ENCODE results near the gene GTPBP1. TPM values are rescaled to one million over a fixed set of nuclear protein-coding genes. Genes with fewer than 3 reads are reported as not detected.

Gene GTPBP1
- total and polyA plus RNA-seq, 2 of the 13 experiments (the other 11 are each of a cell fraction or from before 2014, with no cell fraction given), result 22.3 to 27.0 TPM

DNA sequence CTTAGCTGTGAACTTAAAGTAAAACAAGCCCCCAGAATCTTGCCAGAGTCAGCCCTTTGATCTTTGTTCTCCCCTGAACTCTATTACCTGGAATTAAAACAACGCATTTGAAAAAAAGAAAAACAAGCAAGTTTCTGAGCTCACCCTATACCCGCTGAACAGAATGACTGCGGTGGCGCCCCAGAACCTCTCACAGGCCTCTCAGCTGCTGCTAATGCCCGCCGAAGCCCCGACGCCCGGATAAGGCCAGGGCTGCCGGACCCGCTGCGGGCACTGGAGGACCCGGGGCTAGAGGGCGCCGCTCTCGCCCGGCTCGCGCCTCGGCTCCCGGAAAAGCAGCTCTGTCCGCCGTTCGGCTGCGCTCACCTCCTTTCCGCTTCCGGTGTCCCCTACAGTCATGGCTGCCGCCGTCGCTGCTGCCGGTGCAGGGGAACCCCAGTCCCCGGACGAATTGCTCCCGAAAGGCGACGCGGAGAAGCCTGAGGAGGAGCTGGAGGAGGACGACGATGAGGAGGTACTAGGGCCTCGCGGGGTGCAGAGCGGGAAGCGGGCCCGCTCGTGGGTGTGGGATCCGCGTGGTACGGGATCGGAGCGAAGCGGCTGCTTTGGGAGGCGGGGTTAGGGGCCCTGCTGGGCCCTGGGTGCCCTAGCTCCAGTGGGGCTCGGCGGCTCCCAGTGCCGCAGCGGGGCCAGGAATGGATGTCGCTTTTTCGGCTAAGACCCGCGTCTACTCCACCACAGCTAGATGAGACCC is 24.0 kb upstream of the GTPBP1 start, which contains the start of gene TOMM22 (continued):
- TF ChIP-seq, protein P1, sequence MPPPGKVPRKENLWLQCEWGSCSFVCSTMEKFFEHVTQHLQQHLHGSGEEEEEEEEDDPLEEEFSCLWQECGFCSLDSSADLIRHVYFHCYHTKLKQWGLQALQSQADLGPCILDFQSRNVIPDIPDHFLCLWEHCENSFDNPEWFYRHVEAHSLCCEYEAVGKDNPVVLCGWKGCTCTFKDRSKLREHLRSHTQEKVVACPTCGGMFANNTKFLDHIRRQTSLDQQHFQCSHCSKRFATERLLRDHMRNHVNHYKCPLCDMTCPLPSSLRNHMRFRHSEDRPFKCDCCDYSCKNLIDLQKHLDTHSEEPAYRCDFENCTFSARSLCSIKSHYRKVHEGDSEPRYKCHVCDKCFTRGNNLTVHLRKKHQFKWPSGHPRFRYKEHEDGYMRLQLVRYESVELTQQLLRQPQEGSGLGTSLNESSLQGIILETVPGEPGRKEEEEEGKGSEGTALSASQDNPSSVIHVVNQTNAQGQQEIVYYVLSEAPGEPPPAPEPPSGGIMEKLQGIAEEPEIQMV (CRISPR knock-in tag; IDR thresholded peaks at IDR 0.05; ENCODE audit: low read depth), result peak; percentile 65; the same call in 1 of the 2 replicates
- TF ChIP-seq ZNF230 (CRISPR knock-in tag; IDR thresholded peaks at IDR 0.05), result no peak; the same call in 1 of the 2 replicates
- peak; percentile 87; the same call in 1 of the 2 replicates for TF ChIP-seq SRY (CRISPR knock-in tag; IDR thresholded peaks at IDR 0.05)
- TF ChIP-seq CENPT (CRISPR knock-in tag; IDR thresholded peaks at IDR 0.05; ENCODE audit: low read depth), result no peak
- no peak for TF ChIP-seq JARID2 (CRISPR knock-in tag; IDR thresholded peaks at IDR 0.05; ENCODE audit: insufficient replicate concordance)
- no peak for TF ChIP-seq ZNF83 (CRISPR knock-in tag; IDR thresholded peaks at IDR 0.05; ENCODE audit: borderline replicate concordance)
- no peak for TF ChIP-seq DPF2 (CRISPR knock-in tag; IDR thresholded peaks at IDR 0.05; ENCODE audit: borderline replicate concordance, low read depth)
- no peak for TF ChIP-seq RAD51 (IDR thresholded peaks at IDR 0.05; ENCODE audit: borderline replicate concordance)
- no peak for TF ChIP-seq HOXA9 (CRISPR knock-in tag; IDR thresholded peaks at IDR 0.05; ENCODE audit: borderline replicate concordance)
- peak; percentile 53 for TF ChIP-seq STAG1 (CRISPR knock-in tag; IDR thresholded peaks at IDR 0.05)
- TF ChIP-seq ZNF709 (CRISPR knock-in tag; IDR thresholded peaks at IDR 0.05), result peak; percentile 59; the same call in 1 of the 2 replicates
- TF ChIP-seq, protein P2, sequence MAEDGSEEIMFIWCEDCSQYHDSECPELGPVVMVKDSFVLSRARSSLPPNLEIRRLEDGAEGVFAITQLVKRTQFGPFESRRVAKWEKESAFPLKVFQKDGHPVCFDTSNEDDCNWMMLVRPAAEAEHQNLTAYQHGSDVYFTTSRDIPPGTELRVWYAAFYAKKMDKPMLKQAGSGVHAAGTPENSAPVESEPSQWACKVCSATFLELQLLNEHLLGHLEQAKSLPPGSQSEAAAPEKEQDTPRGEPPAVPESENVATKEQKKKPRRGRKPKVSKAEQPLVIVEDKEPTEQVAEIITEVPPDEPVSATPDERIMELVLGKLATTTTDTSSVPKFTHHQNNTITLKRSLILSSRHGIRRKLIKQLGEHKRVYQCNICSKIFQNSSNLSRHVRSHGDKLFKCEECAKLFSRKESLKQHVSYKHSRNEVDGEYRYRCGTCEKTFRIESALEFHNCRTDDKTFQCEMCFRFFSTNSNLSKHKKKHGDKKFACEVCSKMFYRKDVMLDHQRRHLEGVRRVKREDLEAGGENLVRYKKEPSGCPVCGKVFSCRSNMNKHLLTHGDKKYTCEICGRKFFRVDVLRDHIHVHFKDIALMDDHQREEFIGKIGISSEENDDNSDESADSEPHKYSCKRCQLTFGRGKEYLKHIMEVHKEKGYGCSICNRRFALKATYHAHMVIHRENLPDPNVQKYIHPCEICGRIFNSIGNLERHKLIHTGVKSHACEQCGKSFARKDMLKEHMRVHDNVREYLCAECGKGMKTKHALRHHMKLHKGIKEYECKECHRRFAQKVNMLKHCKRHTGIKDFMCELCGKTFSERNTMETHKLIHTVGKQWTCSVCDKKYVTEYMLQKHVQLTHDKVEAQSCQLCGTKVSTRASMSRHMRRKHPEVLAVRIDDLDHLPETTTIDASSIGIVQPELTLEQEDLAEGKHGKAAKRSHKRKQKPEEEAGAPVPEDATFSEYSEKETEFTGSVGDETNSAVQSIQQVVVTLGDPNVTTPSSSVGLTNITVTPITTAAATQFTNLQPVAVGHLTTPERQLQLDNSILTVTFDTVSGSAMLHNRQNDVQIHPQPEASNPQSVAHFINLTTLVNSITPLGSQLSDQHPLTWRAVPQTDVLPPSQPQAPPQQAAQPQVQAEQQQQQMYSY (CRISPR knock-in tag; IDR thresholded peaks at IDR 0.05), result peak; percentile 70; the same call in 1 of the 2 replicates
- TF ChIP-seq ZNF572 (CRISPR knock-in tag; IDR thresholded peaks at IDR 0.05), result no peak
- no peak for TF ChIP-seq EZH2 (conservative IDR thresholded peaks at IDR 0.05; ENCODE audit: low read depth, low read length)
- peak; percentile 98 for TF ChIP-seq FOXC1 (CRISPR knock-in tag; IDR thresholded peaks at IDR 0.05; ENCODE audit: borderline replicate concordance)
- peak; percentile 72 for TF ChIP-seq GATAD2A (CRISPR knock-in tag; IDR thresholded peaks at IDR 0.05)
- TF ChIP-seq, protein P3, sequence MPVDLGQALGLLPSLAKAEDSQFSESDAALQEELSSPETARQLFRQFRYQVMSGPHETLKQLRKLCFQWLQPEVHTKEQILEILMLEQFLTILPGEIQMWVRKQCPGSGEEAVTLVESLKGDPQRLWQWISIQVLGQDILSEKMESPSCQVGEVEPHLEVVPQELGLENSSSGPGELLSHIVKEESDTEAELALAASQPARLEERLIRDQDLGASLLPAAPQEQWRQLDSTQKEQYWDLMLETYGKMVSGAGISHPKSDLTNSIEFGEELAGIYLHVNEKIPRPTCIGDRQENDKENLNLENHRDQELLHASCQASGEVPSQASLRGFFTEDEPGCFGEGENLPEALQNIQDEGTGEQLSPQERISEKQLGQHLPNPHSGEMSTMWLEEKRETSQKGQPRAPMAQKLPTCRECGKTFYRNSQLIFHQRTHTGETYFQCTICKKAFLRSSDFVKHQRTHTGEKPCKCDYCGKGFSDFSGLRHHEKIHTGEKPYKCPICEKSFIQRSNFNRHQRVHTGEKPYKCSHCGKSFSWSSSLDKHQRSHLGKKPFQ (CRISPR knock-in tag; IDR thresholded peaks at IDR 0.05; ENCODE audit: insufficient replicate concordance), result peak; percentile 82
- TF ChIP-seq, protein P4, sequence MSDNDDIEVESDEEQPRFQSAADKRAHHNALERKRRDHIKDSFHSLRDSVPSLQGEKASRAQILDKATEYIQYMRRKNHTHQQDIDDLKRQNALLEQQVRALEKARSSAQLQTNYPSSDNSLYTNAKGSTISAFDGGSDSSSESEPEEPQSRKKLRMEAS (IDR thresholded peaks at IDR 0.05), result peak; percentile 87
- TF ChIP-seq ZFP82 (CRISPR knock-in tag; IDR thresholded peaks at IDR 0.05; ENCODE audit: borderline replicate concordance), result no peak
- TF ChIP-seq ZNF235 (CRISPR knock-in tag; IDR thresholded peaks at IDR 0.05; ENCODE audit: borderline replicate concordance), result peak; percentile 92
- TF ChIP-seq SIX1 (CRISPR knock-in tag; IDR thresholded peaks at IDR 0.05; ENCODE audit: borderline replicate concordance), result 0 out of 2 replicates have a peak, but pooled peaks have one; percentile 26
- no peak for TF ChIP-seq SCMH1 (CRISPR knock-in tag; IDR thresholded peaks at IDR 0.05; ENCODE audit: borderline replicate concordance)
- peak; percentile 71 for TF ChIP-seq SP2 (CRISPR knock-in tag; IDR thresholded peaks at IDR 0.05)
